Body of pancreas (tissue), 4 donors: ENCODE data around the gene LOC101059915.

Experiments used
- ATAC-seq: fragments of 150-250 bp; one replicate; pipeline ENCODE4 v1.9.1; 2016
- DNase-seq, 4 donors: peaks; one replicate each; pipeline ENCODE4 v3.0.0-alpha.2; 2019
- H3K27ac ChIP-seq, 4 donors: fragments of 200-600 bp; sonication (generic); 1 replicate in 3 of 4; 2 replicates in 1 of 4; pipeline versions ENCODE4 v1.5.1 to v1.6.1; 2016 to 2019; ENCODE audit warnings: mild to moderate bottlenecking in 1 of 4, mixed read lengths in 1 of 4, moderate library complexity in 1 of 4
- H3K27me3 ChIP-seq, 2 donors: fragments of 200-600 bp; sonication (generic); one replicate each; pipeline ENCODE4 v1.6.0; 2016; ENCODE audit warnings: mild to moderate bottlenecking in 1 of 2
- H3K36me3 ChIP-seq, 2 donors: fragments of 200-600 bp; sonication (generic); replicated peaks in 1 of 2; 2 replicates each; pipeline ENCODE4 v1.5.1; 2016; ENCODE audit warnings: low read depth in 2 of 2; ENCODE audit not compliant: insufficient read depth in 1 of 2
- H3K4me1 ChIP-seq: fragments of 200-600 bp; sonication (generic); one replicate; pipeline ENCODE4 v1.6.0; 2016
- H3K4me3 ChIP-seq, 2 donors: fragments of 200-600 bp; sonication (generic); 1 replicate in 1 of 2; 2 replicates in 1 of 2; pipeline ENCODE4 v1.5.1; 2016 to 2019
- H3K9me3 ChIP-seq, 3 donors: fragments of 200-600 bp; sonication (generic); 1 replicate in 2 of 3; 2 replicates in 1 of 3; pipeline ENCODE4 v1.5.1; 2016
- CTCF ChIP-seq, 7 experiments: fragments of 450-650 bp in 4 of 7; fragments of 200-600 bp in 3 of 7; sonication (generic) in 3 of 7; IDR thresholded peaks; one replicate each; pipeline ENCODE4 v1.5.1; 2016 to 2019; ENCODE audit warnings: antibody characterized with exemption in 7 of 7
- POLR2A ChIP-seq, 3 donors: fragments of 450-650 bp; IDR thresholded peaks; one replicate each; pipeline ENCODE4 v1.6.1; 2016; ENCODE audit warnings: antibody characterized with exemption in 3 of 3, mild to moderate bottlenecking in 2 of 3
- WGBS, 2 donors: methylation state at CpG; one replicate each; pipeline ENCODE4 v1.1.5; 2017; 5-methylcytosine and 5-hydroxymethylcytosine counted together
- intact Hi-C: fragments of 100-400 bp; cut with DNase I; formaldehyde crosslinking; loops from one replicate; pipeline ENCODE4 v1.15.1; 2023

Gene LOC101059915

GRCh38 chrX:71619193-71619592 lies 48.2 kb upstream of the LOC101059915 start:
- H3K27ac ChIP-seq: no peak overlapping the region
- TF ChIP-seq POLR2A (IDR thresholded peaks at IDR 0.05) (no peak), CTCF (IDR thresholded peaks at IDR 0.05) (no peak)
- H3K4me1 ChIP-seq: peaks cover 13% of the 10 kb centered on the region
- H3K27me3 ChIP-seq: no peaks in the 10 kb centered on the region
- 77 to 90% methylated on average over 8 of the region's 8 CpGs for WGBS, 2 donors
- intact Hi-C loops: no loop called here
- DNase-seq: no peak
- H3K4me3 ChIP-seq: no peak overlapping the region
- no peaks in the 10 kb centered on the region for H3K9me3 ChIP-seq
- H3K36me3 ChIP-seq: no peaks in the 10 kb centered on the region
- ATAC-seq: no peak

- Histone ChIP-seq H3K27me3 (no peaks in the 10 kb centered on the region), H3K4me1 (peaks cover 13% of the 10 kb centered on the region), H3K36me3 (no peaks in the 10 kb centered on the region), H3K27ac (no peak overlapping the region), H3K4me3 (no peak overlapping the region), H3K9me3 (no peaks in the 10 kb centered on the region)
- intact Hi-C loops: no loop called here
- TF ChIP-seq CTCF (IDR thresholded peaks at IDR 0.05) (no peak), POLR2A (IDR thresholded peaks at IDR 0.05) (no peak)
- WGBS, 2 donors: 83% methylated on average over 1 of the region's 1 CpG; no CpG with 5 or more reads in 1 of the 2 donors
- ATAC-seq: no peak
- DNase-seq: no peak
These were observed 47.4 kb upstream of the LOC101059915 start for GRCh38 chrX:71619986-71620385.

- peak overlapping the region in 1 of 4 donors; percentile 77 for H3K27ac ChIP-seq
These were observed 45.7 kb upstream of the LOC101059915 start for GRCh38 chrX:71621603-71622002.

GRCh38 chrX:71622032-71622575 lies 45.2 kb upstream of the LOC101059915 start:
- Histone ChIP-seq H3K9me3 (no peaks in the 10 kb centered on the region), H3K36me3 (no peaks in the 10 kb centered on the region), H3K27ac (peak overlapping the region; percentile 10 to 77 (median 59)), H3K4me1 (peaks cover 13% of the 10 kb centered on the region), H3K27me3 (no peaks in the 10 kb centered on the region), H3K4me3 (no peak overlapping the region)
- TF ChIP-seq POLR2A (IDR thresholded peaks at IDR 0.05) (no peak), CTCF (IDR thresholded peaks at IDR 0.05) (no peak)
- intact Hi-C loops: no loop called here
- no peak for ATAC-seq
- WGBS, 2 donors: 85% methylated on average over 5 to 8 of the region's 9 CpGs
- no peak for DNase-seq

More at GRCh38 chrX:71621603-71622002, 45.7 kb upstream of the LOC101059915 start:
- 50 to 64% methylated on average over 2 to 6 of the region's 6 CpGs for WGBS, 2 donors
- H3K36me3 ChIP-seq: no peaks in the 10 kb centered on the region
- H3K4me1 ChIP-seq: peaks cover 13% of the 10 kb centered on the region
- intact Hi-C loops: no loop called here
- H3K9me3 ChIP-seq: no peaks in the 10 kb centered on the region
- H3K27me3 ChIP-seq: no peaks in the 10 kb centered on the region
- ATAC-seq: no peak
- TF ChIP-seq POLR2A (IDR thresholded peaks at IDR 0.05): no peak
- no peak for TF ChIP-seq CTCF (IDR thresholded peaks at IDR 0.05)
- H3K4me3 ChIP-seq: no peak overlapping the region
- DNase-seq: no peak
